ENCODE data around the gene CALD1. TPM values are rescaled to one million over a fixed set of nuclear protein-coding genes. Genes with fewer than 3 reads are reported as not detected.

The CALD1 gene
- total and polyA plus RNA-seq, 10 donors = 42.4 to 333 (median 212) TPM

GRCh38 chr7:134787064-134787463 lies 7.6 kb downstream of the CALD1 start:
- peaks cover 0 to 28% (median 2%) of the 10 kb centered on the region in 6 donors for H3K4me1 ChIP-seq
- no peak for TF ChIP-seq POLR2A (IDR thresholded peaks at IDR 0.05)
- no peak for TF ChIP-seq CTCF (IDR thresholded peaks at IDR 0.05 in 8 of 11, conservative IDR thresholded peaks at IDR 0.05 in 3 of 11)
- no peak for TF ChIP-seq POLR2AphosphoS5 (IDR thresholded peaks at IDR 0.05)
- WGBS, 5 donors = 63 to 84% (median 74%) methylated on average over 2 of the region's 2 CpGs
- peak overlapping the region in 3 of 8 donors; percentile 2 to 23 (median 3) for H3K27ac ChIP-seq
- H3K9me3 ChIP-seq = no peaks in the 10 kb centered on the region
- DNase-seq = no peak
- H3K4me3 ChIP-seq = no peak overlapping the region
- intact Hi-C loops (cut with DNase I; ENCODE audit: low total_unique reads) = no loop called here
- no peaks in the 10 kb centered on the region for H3K36me3 ChIP-seq
- H3K27me3 ChIP-seq (replicated peaks in 1 of 7) = no peaks in the 10 kb centered on the region

GRCh38 chr7:134787720-134788119 lies 8.3 kb downstream of the CALD1 start:
- Histone ChIP-seq H3K27me3 (replicated peaks in 1 of 7) (no peaks in the 10 kb centered on the region), H3K4me1 (peaks cover 0 to 25% (median 0%) of the 10 kb centered on the region in 6 donors), H3K36me3 (no peaks in the 10 kb centered on the region), H3K9me3 (no peaks in the 10 kb centered on the region), H3K4me3 (no peak overlapping the region), H3K27ac (peak overlapping the region in 2 of 8 donors; percentile 0 to 3)
- intact Hi-C loops (cut with DNase I; ENCODE audit: low total_unique reads) = no loop called here
- no peak for TF ChIP-seq CTCF (IDR thresholded peaks at IDR 0.05 in 8 of 11, conservative IDR thresholded peaks at IDR 0.05 in 3 of 11)
- TF ChIP-seq POLR2A (IDR thresholded peaks at IDR 0.05) = no peak
- TF ChIP-seq POLR2AphosphoS5 (IDR thresholded peaks at IDR 0.05) = no peak
- WGBS, 5 donors = 66 to 90% (median 82%) methylated on average over 3 of the region's 3 CpGs
- no peak for DNase-seq

- no peaks in the 10 kb centered on the region for H3K36me3 ChIP-seq
- no peak for TF ChIP-seq POLR2A (IDR thresholded peaks at IDR 0.05)
- TF ChIP-seq CTCF (IDR thresholded peaks at IDR 0.05 in 8 of 11, conservative IDR thresholded peaks at IDR 0.05 in 3 of 11) = no peak
- no peak for TF ChIP-seq POLR2AphosphoS5 (IDR thresholded peaks at IDR 0.05)
- no peak for DNase-seq
- no peaks in the 10 kb centered on the region for H3K9me3 ChIP-seq
- 92 to 98% (median 95%) methylated on average over 2 of the region's 2 CpGs for WGBS, 5 donors
- peaks cover 0 to 20% (median 0%) of the 10 kb centered on the region in 6 donors for H3K4me1 ChIP-seq
- H3K27ac ChIP-seq = peak overlapping the region in 1 of 8 donors; percentile 28
- H3K4me3 ChIP-seq = no peak overlapping the region
- intact Hi-C loops (cut with DNase I; ENCODE audit: low total_unique reads) = no loop called here
- no peaks in the 10 kb centered on the region for H3K27me3 ChIP-seq (replicated peaks in 1 of 7)
Measured at GRCh38 chr7:134788191-134788590, 8.8 kb downstream of the CALD1 start.

- H3K36me3 ChIP-seq = no peaks in the 10 kb centered on the region
- no peak for TF ChIP-seq POLR2A (IDR thresholded peaks at IDR 0.05)
- peak in 1 of 3 donors; percentile 60 for TF ChIP-seq POLR2AphosphoS5 (IDR thresholded peaks at IDR 0.05)
- DNase-seq = no peak
- H3K9me3 ChIP-seq = peaks cover 0 to 3% (median 0%) of the 10 kb centered on the region in 8 donors
- H3K4me1 ChIP-seq = peaks cover 0 to 14% (median 0%) of the 10 kb centered on the region in 6 donors
- intact Hi-C loops (cut with DNase I; ENCODE audit: low total_unique reads) = no loop called here
- no peak overlapping the region for H3K4me3 ChIP-seq
- peak overlapping the region in 7 of 8 donors; percentile 13 to 66 (median 41) for H3K27ac ChIP-seq
- 72 to 88% (median 80%) methylated on average over 2 of the region's 2 CpGs for WGBS, 5 donors
- no peaks in the 10 kb centered on the region for H3K27me3 ChIP-seq (replicated peaks in 1 of 7)
Measured at GRCh38 chr7:134789967-134790685, 10.7 kb downstream of the CALD1 start.

Data from spleen (tissue), 11 donors.